Testis (tissue), 2 donors: ENCODE results near the gene HNF4A.

ENCODE experiments used
- POLR2A ChIP-seq: fragments of 450-650 bp; IDR thresholded peaks from one replicate; pipeline ENCODE4 v1.6.1; 2017; ENCODE audit warnings: antibody characterized with exemption, mild to moderate bottlenecking, moderate library complexity
- TF ChIP-seq, protein P1 (sequence below), 3 experiments: fragments of 450-650 bp in 2 of 3; fragments of 200-600 bp in 1 of 3; sonication (generic) in 1 of 3; IDR thresholded peaks; one replicate each; pipeline ENCODE4 v1.5.1; 2016 to 2019; ENCODE audit warnings: antibody characterized with exemption in 3 of 3, mild to moderate bottlenecking in 2 of 3, moderate library complexity in 1 of 3

DNA sequence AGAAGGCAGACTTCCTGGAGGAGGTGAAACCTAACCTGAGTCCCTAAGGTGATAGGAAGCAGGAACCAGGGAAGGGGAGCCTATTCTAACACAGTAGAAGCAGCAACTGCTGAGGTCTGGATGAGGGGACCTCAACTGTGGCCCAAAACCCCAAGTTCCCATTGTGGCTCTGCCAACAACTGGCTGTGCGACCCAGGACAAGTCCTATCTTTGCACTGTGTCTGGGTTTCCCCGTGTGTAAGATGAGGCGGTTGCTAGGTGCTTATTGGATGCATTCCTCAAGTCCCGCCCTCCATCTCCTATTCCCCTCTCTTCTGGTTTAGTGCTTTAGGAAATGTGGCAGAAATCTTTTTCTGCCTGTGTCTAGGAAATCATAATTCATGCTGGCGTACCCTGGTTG is 68.0 kb downstream of the HNF4A start:
- no peak for TF ChIP-seq POLR2A
- TF ChIP-seq, protein P1, sequence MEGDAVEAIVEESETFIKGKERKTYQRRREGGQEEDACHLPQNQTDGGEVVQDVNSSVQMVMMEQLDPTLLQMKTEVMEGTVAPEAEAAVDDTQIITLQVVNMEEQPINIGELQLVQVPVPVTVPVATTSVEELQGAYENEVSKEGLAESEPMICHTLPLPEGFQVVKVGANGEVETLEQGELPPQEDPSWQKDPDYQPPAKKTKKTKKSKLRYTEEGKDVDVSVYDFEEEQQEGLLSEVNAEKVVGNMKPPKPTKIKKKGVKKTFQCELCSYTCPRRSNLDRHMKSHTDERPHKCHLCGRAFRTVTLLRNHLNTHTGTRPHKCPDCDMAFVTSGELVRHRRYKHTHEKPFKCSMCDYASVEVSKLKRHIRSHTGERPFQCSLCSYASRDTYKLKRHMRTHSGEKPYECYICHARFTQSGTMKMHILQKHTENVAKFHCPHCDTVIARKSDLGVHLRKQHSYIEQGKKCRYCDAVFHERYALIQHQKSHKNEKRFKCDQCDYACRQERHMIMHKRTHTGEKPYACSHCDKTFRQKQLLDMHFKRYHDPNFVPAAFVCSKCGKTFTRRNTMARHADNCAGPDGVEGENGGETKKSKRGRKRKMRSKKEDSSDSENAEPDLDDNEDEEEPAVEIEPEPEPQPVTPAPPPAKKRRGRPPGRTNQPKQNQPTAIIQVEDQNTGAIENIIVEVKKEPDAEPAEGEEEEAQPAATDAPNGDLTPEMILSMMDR (IDR thresholded peaks at IDR 0.05): no peak
